A673 (cell line): ENCODE measurements around the gene PCSK6.

Source experiments
- CTCF ChIP-seq: fragments of 300-800, 200-600 bp; sonication (generic); conservative IDR thresholded peaks from 2 replicates; pipeline ENCODE4 v1.5.1; 2017; ENCODE audit warnings: low read depth, mild to moderate bottlenecking, antibody characterized with exemption, low read length, moderate library complexity, mixed read lengths
- EZH2 ChIP-seq: fragments of 200-600 bp; sonication (generic); IDR thresholded peaks from 2 replicates; pipeline ENCODE4 v1.6.1; 2017; ENCODE audit warnings: borderline replicate concordance, low read depth, mild to moderate bottlenecking, mixed read lengths, antibody characterized with exemption, low read length; ENCODE audit not compliant: poor library complexity, severe bottlenecking

GRCh38 chr15:101254157-101255050 is 235.1 kb downstream of the PCSK6 start:
- TF ChIP-seq CTCF: no peak
- TF ChIP-seq EZH2: no peak
